B cell (primary cell): Measurements from ENCODE around the gene C1QL3. TPM values are rescaled to one million over a fixed set of nuclear protein-coding genes. Genes with fewer than 3 reads are reported as not detected.

Experiments used
- ATAC-seq: fragments of 200-7000 bp; cut with Tn5 transposase; one replicate; pipeline ENCODE4 v1.10.0; 2021; ENCODE audit warnings: low read depth, mild to moderate bottlenecking, moderate number of reproducible peaks, moderate library complexity
- CTCF ChIA-PET: fragments of 350-600 bp; sonication (Branson Sonifier 250); formaldehyde crosslinking; loops from one replicate; lab custom pipeline; 2021; ENCODE audit warnings: antibody characterized with exemption, inconsistent platforms; lab: Charles Lee
- POLR2A ChIA-PET: fragments of 350-600 bp; sonication (Branson Sonifier 250); formaldehyde crosslinking; loops from one replicate; lab custom pipeline; 2021; ENCODE audit warnings: antibody characterized with exemption; lab: Charles Lee
- DNase-seq: peaks from one replicate; pipeline ENCODE4 v3.0.0; 2013
- H2AFZ ChIP-seq: 2 replicates; pipeline ENCODE4 v1.6.1; 2012; ENCODE audit warnings: mild to moderate bottlenecking, low read depth, low read length; ENCODE audit not compliant: insufficient read depth, poor library complexity, severe bottlenecking
- H3K27ac ChIP-seq, 2 donors: 1 replicate in 1 of 2; 2 replicates in 1 of 2; pipeline ENCODE4 v1.5.1; 2012 to 2013; ENCODE audit warnings: low read length in 2 of 2, mild to moderate bottlenecking in 2 of 2, moderate library complexity in 1 of 2
- H3K27me3 ChIP-seq, 4 experiments: fragments of 200-600 bp in 1 of 4; sonication (generic) in 1 of 4; replicated peaks in 1 of 4; 1 replicate in 2 of 4; 2 replicates in 2 of 4; pipeline versions ENCODE4 v1.6.1 to v1.7.0; 2013 to 2016; ENCODE audit warnings: low read length in 3 of 4, mild to moderate bottlenecking in 2 of 4, mixed read lengths in 1 of 4, moderate library complexity in 1 of 4; ENCODE audit not compliant: insufficient read depth in 4 of 4, control insufficient read depth in 3 of 4; ENCODE audit errors: control extremely low read depth in 1 of 4
- H3K36me3 ChIP-seq, 2 experiments: replicated peaks in 1 of 2; 1 replicate in 1 of 2; 2 replicates in 1 of 2; pipeline versions ENCODE4 v1.6.1 to v1.7.1; 2013; ENCODE audit warnings: low read length in 1 of 2; ENCODE audit not compliant: insufficient read depth in 2 of 2, control insufficient read depth in 1 of 2; ENCODE audit errors: control extremely low read depth in 1 of 2, extremely low read depth in 1 of 2
- H3K4me1 ChIP-seq, 2 donors: fragments of 200-600 bp in 1 of 2; sonication (generic) in 1 of 2; 1 replicate in 1 of 2; 2 replicates in 1 of 2; pipeline versions ENCODE4 v1.5.1 to v1.6.1; 2013 to 2017; ENCODE audit warnings: low read length in 2 of 2; ENCODE audit not compliant: control insufficient read depth in 2 of 2, insufficient read depth in 2 of 2
- H3K4me2 ChIP-seq: replicated peaks from 2 replicates; pipeline ENCODE3; 2012; ENCODE audit warnings: mild to moderate bottlenecking, low read depth, low read length; ENCODE audit not compliant: poor library complexity, severe bottlenecking
- H3K4me3 ChIP-seq, 5 experiments: fragments of 200-600 bp in 1 of 5; sonication (generic) in 1 of 5; 1 replicate in 3 of 5; 2 replicates in 2 of 5; pipeline versions ENCODE4 v1.5.1 to v1.7.0; 2011 to 2016; ENCODE audit warnings: low read length in 4 of 5, mild to moderate bottlenecking in 4 of 5, low read depth in 2 of 5, control low read depth in 1 of 5, moderate library complexity in 1 of 5; ENCODE audit not compliant: insufficient read depth in 1 of 5; ENCODE audit errors: control extremely low read depth in 1 of 5, extremely low read depth in 1 of 5
- H3K79me2 ChIP-seq: fragments of 200-600 bp; sonication (generic); one replicate; pipeline ENCODE4 v1.6.0; 2016; ENCODE audit warnings: low read length; ENCODE audit not compliant: control insufficient read depth, insufficient read depth
- H3K9ac ChIP-seq: fragments of 200-600 bp; sonication (generic); 2 replicates; pipeline ENCODE4 v1.6.1; 2017; ENCODE audit warnings: mild to moderate bottlenecking, low read length, moderate library complexity
- H3K9me3 ChIP-seq, 3 donors: one replicate each; pipeline versions ENCODE4 v1.6.1 to v1.7.1; 2013; ENCODE audit warnings: low read length in 2 of 3; ENCODE audit not compliant: control insufficient read depth in 2 of 3, insufficient read depth in 1 of 3; ENCODE audit errors: control extremely low read depth in 1 of 3
- H4K20me1 ChIP-seq: 2 replicates; pipeline ENCODE4 v1.6.0; 2012; ENCODE audit warnings: mild to moderate bottlenecking, low read length; ENCODE audit not compliant: insufficient read depth, control insufficient read depth, poor library complexity, severe bottlenecking
- H3K27ac Mint-ChIP-seq: one replicate; pipeline ENCODE4 v1.8.0; 2021; ENCODE audit warnings: mixed read lengths
- H3K27me3 Mint-ChIP-seq: one replicate; pipeline ENCODE4 v1.8.0; 2021; ENCODE audit warnings: mixed read lengths
- H3K4me1 Mint-ChIP-seq: one replicate; pipeline ENCODE4 v1.8.0; 2021; ENCODE audit warnings: mixed read lengths
- H3K4me3 Mint-ChIP-seq: one replicate; pipeline ENCODE4 v1.8.0; 2021; ENCODE audit warnings: mixed read lengths
- H3K9me3 Mint-ChIP-seq: one replicate; pipeline ENCODE4 v1.8.0; 2022; ENCODE audit warnings: mixed read lengths; ENCODE audit not compliant: insufficient read depth
- CTCF ChIP-seq: fragments of 200-600 bp; IDR thresholded peaks from one replicate; pipeline ENCODE4 v1.8.0; 2022; ENCODE audit warnings: antibody characterized with exemption, mild to moderate bottlenecking
- EZH2 ChIP-seq: IDR thresholded peaks from 2 replicates; pipeline ENCODE4 v1.6.1; 2012; ENCODE audit warnings: borderline replicate concordance, low read depth, mild to moderate bottlenecking, moderate library complexity, low read length; ENCODE audit not compliant: insufficient read depth, poor library complexity, severe bottlenecking
- WGBS: methylation state at CpG from one replicate; pipeline ENCODE4 v1.1.5; 2013; ENCODE audit warnings: missing lambda C conversion rate; ENCODE audit not compliant: insufficient coverage; 5-methylcytosine and 5-hydroxymethylcytosine counted together
- intact Hi-C: fragments of 100-400 bp; cut with micrococcal nuclease; formaldehyde crosslinking; loops from one replicate; pipeline ENCODE4 v1.10.0; 2022
- polyA plus RNA-seq: library from polyadenylated mRNA; depleted of rRNA; stranded (reverse); fragments of >200 nt; gene quantifications from 2 replicates; pipeline ENCODE4 v1.2.3, GENCODE V29; 2012
- total RNA-seq, 2 donors: library from RNA; stranded (reverse); fragments of 120-200 nt in 1 of 2; gene quantifications; 1 replicate in 1 of 2; 2 replicates in 1 of 2; pipeline versions ENCODE4 v1.2.3 to v1.2.4, GENCODE V29; 2013 to 2022

C1QL3 gene
- total and polyA plus RNA-seq, 2 donors (not counting 1 experiment from before 2014, with no cell fraction given): not detected

GRCh38 chr10:16510843-16511242 lies 10.8 kb downstream of the C1QL3 start:
- Histone ChIP-seq H3K79me2 (no peaks in the 10 kb centered on the region), H2AFZ (no peak overlapping the region), H3K4me1 (no peaks in the 10 kb centered on the region), H3K9ac (no peak overlapping the region), H3K27ac (no peak overlapping the region), H3K4me2 (no peak overlapping the region), H4K20me1 (no peaks in the 10 kb centered on the region), H3K9me3 (no peaks in the 10 kb centered on the region), H3K4me3 (no peak overlapping the region), H3K36me3 (peaks cover 7 to 17% of the 10 kb centered on the region in 2 experiments), H3K27me3 (no peaks in the 10 kb centered on the region)
- ChIA-PET POLR2A (no interaction called here), CTCF (no interaction called here)
- TF ChIP-seq CTCF (no peak), EZH2 (no peak)
- DNase-seq (no peak), ATAC-seq (no peak)
- intact Hi-C loops: no loop called here
- Mint-ChIP-seq H3K9me3 (no peaks in the 10 kb centered on the region), H3K27ac (no peak overlapping the region), H3K4me1 (no peaks in the 10 kb centered on the region), H3K4me3 (no peak overlapping the region), H3K27me3 (no peaks in the 10 kb centered on the region)
- 100% methylated on average over 4 of the region's 9 CpGs for WGBS

- peaks cover 7 to 26% of the 10 kb centered on the region in 2 experiments for H3K36me3 ChIP-seq
These were observed 11.7 kb downstream of the C1QL3 start for GRCh38 chr10:16509996-16510395.

More at GRCh38 chr10:16509996-16510395, 11.7 kb downstream of the C1QL3 start:
- H3K27ac Mint-ChIP-seq: no peak overlapping the region
- Histone ChIP-seq H3K27me3 (no peaks in the 10 kb centered on the region), H2AFZ (no peak overlapping the region), H3K79me2 (no peaks in the 10 kb centered on the region), H3K9ac (no peak overlapping the region), H3K4me3 (no peak overlapping the region), H3K9me3 (no peaks in the 10 kb centered on the region), H4K20me1 (no peaks in the 10 kb centered on the region), H3K27ac (no peak overlapping the region), H3K4me1 (no peaks in the 10 kb centered on the region), H3K4me2 (no peak overlapping the region)
- ChIA-PET CTCF (no interaction called here), POLR2A (no interaction called here)
- intact Hi-C loops: no loop called here
- H3K9me3 Mint-ChIP-seq: no peaks in the 10 kb centered on the region
- no peaks in the 10 kb centered on the region for H3K4me1 Mint-ChIP-seq
- 98% methylated on average over 4 of the region's 5 CpGs for WGBS
- H3K4me3 Mint-ChIP-seq: no peak overlapping the region
- DNase-seq: no peak
- TF ChIP-seq CTCF (no peak), EZH2 (no peak)
- no peak for ATAC-seq
- no peaks in the 10 kb centered on the region for H3K27me3 Mint-ChIP-seq
